Measurements from ENCODE around the gene PKMYT1.

GRCh38 chr16:3009568-3010390, 29.5 kb upstream of the PKMYT1 start:
- no peak for TF ChIP-seq CTCF (conservative IDR thresholded peaks at IDR 0.05)
- TF ChIP-seq EZH2 (IDR thresholded peaks at IDR 0.05; ENCODE audit: low read depth), result no peak
